CD14-positive monocyte (primary cell): ENCODE data around the gene DIS3L2. TPM values are rescaled to one million over a fixed set of nuclear protein-coding genes. Genes with fewer than 3 reads are reported as not detected.

Experiments
- DNase-seq, 3 donors: peaks; one replicate each; pipeline ENCODE4 v3.0.0-alpha.2; 2011 to 2022
- H2AFZ ChIP-seq: 2 replicates; pipeline ENCODE4 v1.6.0; 2012; ENCODE audit warnings: mild to moderate bottlenecking, low read depth, low read length, inconsistent platforms; ENCODE audit not compliant: insufficient read depth, poor library complexity, severe bottlenecking
- H3K27ac ChIP-seq, 2 donors: 1 replicate in 1 of 2; 2 replicates in 1 of 2; pipeline ENCODE4 v1.5.1; 2012 to 2013; ENCODE audit warnings: low read length in 2 of 2, control low read depth in 1 of 2, inconsistent platforms in 1 of 2, low read depth in 1 of 2, mild to moderate bottlenecking in 1 of 2
- H3K27me3 ChIP-seq, 2 donors: one replicate each; pipeline versions ENCODE4 v1.6.0 to v1.6.1; 2011 to 2013; ENCODE audit warnings: low read length in 2 of 2; ENCODE audit not compliant: control insufficient read depth in 2 of 2, insufficient read depth in 2 of 2
- H3K36me3 ChIP-seq, 2 donors: replicated peaks in 1 of 2; 1 replicate in 1 of 2; 2 replicates in 1 of 2; pipeline versions ENCODE4 v1.5.1 to v1.6.1; 2012 to 2013; ENCODE audit warnings: low read length in 2 of 2, control low read depth in 1 of 2, inconsistent platforms in 1 of 2, mild to moderate bottlenecking in 1 of 2; ENCODE audit not compliant: insufficient read depth in 2 of 2, control insufficient read depth in 1 of 2
- H3K4me1 ChIP-seq, 2 donors: 1 replicate in 1 of 2; 2 replicates in 1 of 2; pipeline versions ENCODE4 v1.5.1 to v1.6.1; 2012 to 2013; ENCODE audit warnings: low read length in 2 of 2, control low read depth in 1 of 2, inconsistent platforms in 1 of 2, mild to moderate bottlenecking in 1 of 2, moderate library complexity in 1 of 2; ENCODE audit not compliant: insufficient read depth in 2 of 2, control insufficient read depth in 1 of 2
- H3K4me2 ChIP-seq: replicated peaks from 2 replicates; pipeline ENCODE3; 2012; ENCODE audit warnings: low read length, moderate library complexity, mild to moderate bottlenecking; ENCODE audit not compliant: poor library complexity, severe bottlenecking; ENCODE audit errors: extremely low read depth
- H3K4me3 ChIP-seq, 3 experiments: fragments of 200-600 bp in 1 of 3; sonication (generic) in 1 of 3; replicated peaks in 1 of 3; 1 replicate in 2 of 3; 2 replicates in 1 of 3; pipeline ENCODE4 v1.5.1; 2011 to 2013; ENCODE audit warnings: low read length in 3 of 3, mild to moderate bottlenecking in 3 of 3, control low read depth in 2 of 3, low read depth in 2 of 3, inconsistent platforms in 1 of 3, moderate library complexity in 1 of 3
- H3K79me2 ChIP-seq: 2 replicates; pipeline ENCODE4 v1.6.0; 2012; ENCODE audit warnings: mild to moderate bottlenecking, control low read depth, inconsistent platforms, low read length, moderate library complexity; ENCODE audit not compliant: insufficient read depth
- H3K9ac ChIP-seq: 2 replicates; pipeline ENCODE4 v1.6.0; 2017; ENCODE audit warnings: low read length, mild to moderate bottlenecking; ENCODE audit not compliant: insufficient read depth, poor library complexity, severe bottlenecking
- H3K9me3 ChIP-seq, 2 donors: replicated peaks in 1 of 2; 1 replicate in 1 of 2; 2 replicates in 1 of 2; pipeline versions ENCODE4 v1.5.1 to v1.6.1; 2012 to 2013; ENCODE audit warnings: low read length in 2 of 2, control low read depth in 1 of 2; ENCODE audit not compliant: control insufficient read depth in 1 of 2, insufficient read depth in 1 of 2
- H4K20me1 ChIP-seq: 2 replicates; pipeline ENCODE4 v1.6.0; 2012; ENCODE audit warnings: mild to moderate bottlenecking, low read length, control low read depth, moderate library complexity; ENCODE audit not compliant: insufficient read depth
- H3K27ac Mint-ChIP-seq, 7 donors: one replicate each; pipeline ENCODE4 v1.8.0; 2020; ENCODE audit warnings: mild to moderate bottlenecking in 7 of 7, mixed read lengths in 7 of 7, moderate library complexity in 6 of 7, inconsistent platforms in 2 of 7
- H3K27me3 Mint-ChIP-seq, 3 donors: one replicate each; pipeline ENCODE4 v1.8.0; 2021 to 2022; ENCODE audit warnings: low read depth in 3 of 3, mild to moderate bottlenecking in 3 of 3, mixed read lengths in 3 of 3, moderate library complexity in 3 of 3, inconsistent platforms in 1 of 3
- H3K36me3 Mint-ChIP-seq, 2 donors: one replicate each; pipeline ENCODE4 v1.8.0; 2020; ENCODE audit warnings: mixed read lengths in 2 of 2, inconsistent platforms in 1 of 2, mild to moderate bottlenecking in 1 of 2
- H3K4me1 Mint-ChIP-seq: one replicate; pipeline ENCODE4 v1.8.0; 2020; ENCODE audit warnings: mild to moderate bottlenecking, mixed read lengths
- H3K4me3 Mint-ChIP-seq, 2 donors: one replicate each; pipeline ENCODE4 v1.8.0; 2020; ENCODE audit warnings: mild to moderate bottlenecking in 2 of 2, mixed read lengths in 2 of 2, moderate library complexity in 1 of 2
- H3K9me3 Mint-ChIP-seq, 7 donors: one replicate each; pipeline ENCODE4 v1.8.0; 2020 to 2022; ENCODE audit warnings: mixed read lengths in 7 of 7, mild to moderate bottlenecking in 6 of 7, moderate library complexity in 6 of 7, inconsistent platforms in 2 of 7
- WGBS: methylation state at CpG from one replicate; pipeline ENCODE4 v1.1.5; 2013; ENCODE audit warnings: missing lambda C conversion rate; ENCODE audit not compliant: insufficient coverage; 5-methylcytosine and 5-hydroxymethylcytosine counted together
- intact Hi-C, 2 donors: fragments of 100-400 bp; cut with micrococcal nuclease; formaldehyde crosslinking; loops; one replicate each; pipeline versions ENCODE4 v1.15.0 to v1.15.1; 2023
- polyA plus RNA-seq, 3 donors: library from polyadenylated mRNA; depleted of rRNA in 1 of 3; unstranded in 2 of 3; stranded (reverse) in 1 of 3; fragments of 300-500 nt in 2 of 3; fragments of >200 nt in 1 of 3; fragmentation: Illumina TruSeq in 2 of 3; gene quantifications; 1 replicate in 2 of 3; 2 replicates in 1 of 3; pipeline ENCODE4 v1.2.3, GENCODE V29; 2012 to 2021
- TF ChIP-seq, protein P1 (sequence below): fragments of 200-600 bp; IDR thresholded peaks from one replicate; pipeline ENCODE4 v1.8.0; 2022; ENCODE audit warnings: antibody characterized with exemption, mild to moderate bottlenecking

DIS3L2 gene
- polyA plus RNA-seq, 3 donors, result 6.0 to 21.7 (median 6.4) TPM

DNA sequence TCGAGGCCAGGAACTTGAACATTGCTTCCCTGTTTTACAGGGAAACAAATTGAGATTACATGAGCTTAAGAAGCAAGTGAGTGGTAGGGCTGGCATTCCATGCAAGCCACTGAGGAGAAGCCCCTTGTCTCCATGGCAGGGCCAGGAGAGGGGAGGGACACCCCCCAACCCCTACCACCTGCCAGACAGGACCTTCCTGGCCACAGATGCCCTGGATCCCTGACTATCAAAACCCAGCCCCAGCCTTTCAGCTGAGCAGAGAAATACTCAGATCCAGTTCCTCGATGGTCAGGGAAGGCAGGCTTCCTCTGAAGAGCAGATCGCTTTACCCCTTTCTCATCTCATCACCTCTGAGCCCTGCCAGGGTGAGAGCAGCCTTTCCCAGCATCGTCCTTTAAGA lies 363.3 kb downstream of the DIS3L2 start:
- Histone ChIP-seq H3K36me3 (no peaks in the 10 kb centered on the region), H3K79me2 (no peaks in the 10 kb centered on the region), H2AFZ (no peak overlapping the region), H3K4me3 (no peak overlapping the region), H3K27me3 (no peaks in the 10 kb centered on the region), H3K4me1 (peaks cover 5 to 14% of the 10 kb centered on the region in 2 donors), H3K9ac (no peak overlapping the region), H4K20me1 (no peaks in the 10 kb centered on the region), H3K27ac (peak overlapping the region in 1 of 2 donors; percentile 36), H3K9me3 (no peaks in the 10 kb centered on the region), H3K4me2 (no peak overlapping the region)
- H3K4me3 Mint-ChIP-seq, result no peak overlapping the region
- H3K36me3 Mint-ChIP-seq, result peaks cover 3% of the 10 kb centered on the region in 2 donors
- 97% methylated on average over 3 of the region's 4 CpGs for WGBS
- H3K27me3 Mint-ChIP-seq, result peaks cover 0 to 3% (median 1%) of the 10 kb centered on the region in 3 donors
- no peak for DNase-seq
- TF ChIP-seq, protein P1, sequence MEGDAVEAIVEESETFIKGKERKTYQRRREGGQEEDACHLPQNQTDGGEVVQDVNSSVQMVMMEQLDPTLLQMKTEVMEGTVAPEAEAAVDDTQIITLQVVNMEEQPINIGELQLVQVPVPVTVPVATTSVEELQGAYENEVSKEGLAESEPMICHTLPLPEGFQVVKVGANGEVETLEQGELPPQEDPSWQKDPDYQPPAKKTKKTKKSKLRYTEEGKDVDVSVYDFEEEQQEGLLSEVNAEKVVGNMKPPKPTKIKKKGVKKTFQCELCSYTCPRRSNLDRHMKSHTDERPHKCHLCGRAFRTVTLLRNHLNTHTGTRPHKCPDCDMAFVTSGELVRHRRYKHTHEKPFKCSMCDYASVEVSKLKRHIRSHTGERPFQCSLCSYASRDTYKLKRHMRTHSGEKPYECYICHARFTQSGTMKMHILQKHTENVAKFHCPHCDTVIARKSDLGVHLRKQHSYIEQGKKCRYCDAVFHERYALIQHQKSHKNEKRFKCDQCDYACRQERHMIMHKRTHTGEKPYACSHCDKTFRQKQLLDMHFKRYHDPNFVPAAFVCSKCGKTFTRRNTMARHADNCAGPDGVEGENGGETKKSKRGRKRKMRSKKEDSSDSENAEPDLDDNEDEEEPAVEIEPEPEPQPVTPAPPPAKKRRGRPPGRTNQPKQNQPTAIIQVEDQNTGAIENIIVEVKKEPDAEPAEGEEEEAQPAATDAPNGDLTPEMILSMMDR, result no peak
- H3K9me3 Mint-ChIP-seq, result no peaks in the 10 kb centered on the region
- H3K27ac Mint-ChIP-seq, result peak overlapping the region in 1 of 7 donors; percentile 4
- H3K4me1 Mint-ChIP-seq, result peaks cover 22% of the 10 kb centered on the region
- intact Hi-C loops, result loop anchor here (5.0 kb wide), 2 partner anchors 32 to 417 kb away; no protein-coding TSS in a partner anchor

DNA sequence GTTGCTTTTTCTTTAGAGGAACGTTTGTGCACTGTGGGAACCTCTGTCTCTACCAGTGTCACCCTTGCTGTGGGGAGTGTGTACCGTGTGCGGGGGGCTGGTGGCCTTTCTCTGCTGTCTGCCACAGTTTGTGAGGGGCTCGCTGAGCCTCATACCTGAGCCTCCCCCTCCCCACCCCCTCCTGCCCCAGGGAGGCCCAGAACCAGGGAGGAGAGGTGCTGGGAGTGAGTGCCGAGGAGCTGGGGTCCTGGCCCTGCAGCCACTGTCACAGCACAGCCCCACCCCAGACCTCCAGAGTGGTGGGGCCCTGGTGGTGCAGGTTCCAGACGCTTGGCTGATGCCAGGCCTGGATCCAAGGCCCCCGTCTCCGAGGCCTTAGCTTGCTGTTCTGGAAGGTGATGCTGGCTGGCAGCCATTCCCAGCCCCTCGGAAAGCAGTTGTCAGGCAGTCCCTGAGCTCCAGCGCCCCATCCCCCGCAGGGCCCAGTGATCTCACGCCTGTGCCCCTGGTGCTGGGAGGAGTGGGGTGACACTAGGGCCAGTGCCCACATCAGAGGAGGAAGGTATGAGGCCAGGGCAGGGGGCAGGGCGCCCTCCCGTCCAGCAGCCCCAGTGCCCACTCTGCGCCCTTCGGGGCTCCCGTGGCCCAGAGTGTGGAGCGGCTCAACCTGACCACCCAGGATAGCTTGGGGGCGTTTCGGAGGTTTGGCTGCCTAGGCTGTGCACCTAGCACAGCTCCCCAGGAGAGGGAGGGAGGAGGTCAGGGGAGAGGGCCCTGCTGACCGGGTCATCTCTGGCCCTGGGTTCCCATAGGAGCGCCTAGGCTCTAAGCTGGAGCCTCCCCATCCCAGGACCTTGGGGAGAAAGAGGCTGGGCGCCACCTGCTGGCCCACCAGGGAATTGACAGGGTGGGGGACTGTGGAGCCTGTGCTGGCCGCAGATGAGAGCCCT lies 364.1 kb downstream of the DIS3L2 start:
- peaks cover 0 to 7% of the 10 kb centered on the region in 2 donors for H3K4me1 ChIP-seq

More for the DNA sequence above, 364.1 kb downstream of the DIS3L2 start:
- no peaks in the 10 kb centered on the region for H3K9me3 Mint-ChIP-seq
- H3K27ac Mint-ChIP-seq, result no peak overlapping the region
- peaks cover 17% of the 10 kb centered on the region for H3K4me1 Mint-ChIP-seq
- Histone ChIP-seq H2AFZ (no peak overlapping the region), H3K4me3 (no peak overlapping the region), H3K36me3 (no peaks in the 10 kb centered on the region), H3K9me3 (no peaks in the 10 kb centered on the region), H3K27ac (no peak overlapping the region), H3K9ac (no peak overlapping the region), H3K4me2 (no peak overlapping the region), H3K79me2 (no peaks in the 10 kb centered on the region), H3K27me3 (no peaks in the 10 kb centered on the region), H4K20me1 (no peaks in the 10 kb centered on the region)
- H3K4me3 Mint-ChIP-seq, result no peak overlapping the region
- intact Hi-C loops, result loop anchor here (2.0 to 5.0 kb wide), 3 partner anchors 33 to 418 kb away; no protein-coding TSS in a partner anchor
- peaks cover 0 to 3% (median 1%) of the 10 kb centered on the region in 3 donors for H3K27me3 Mint-ChIP-seq
- TF ChIP-seq, protein P1, result peak; percentile 90
- WGBS, result 97% methylated on average over 13 of the region's 24 CpGs
- H3K36me3 Mint-ChIP-seq, result peaks cover 0 to 3% of the 10 kb centered on the region in 2 donors
- peak; percentile 18 to 53 (median 44) for DNase-seq
